Natural killer cell (primary cell): ENCODE results near the gene RUVBL1. TPM values are rescaled to one million over a fixed set of nuclear protein-coding genes. Genes with fewer than 3 reads are reported as not detected.

ENCODE experiments used
- ATAC-seq, 3 donors: fragments of 150-1000 bp in 2 of 3; fragments of 200-7000 bp in 1 of 3; cut with Tn5 transposase; 1 replicate in 1 of 3; 2 replicates in 2 of 3; pipeline ENCODE4 v1.10.0; 2021; ENCODE audit warnings: mild to moderate bottlenecking in 2 of 3, moderate library complexity in 2 of 3
- DNase-seq, 2 donors: peaks; one replicate each; pipeline versions ENCODE4 v3.0.0 to v3.0.0-alpha.2; 2013 to 2021; ENCODE audit warnings: mixed read lengths in 1 of 2
- H3K27ac ChIP-seq: one replicate; pipeline ENCODE4 v1.5.1; 2013; ENCODE audit warnings: mild to moderate bottlenecking, low read length
- H3K27me3 ChIP-seq: one replicate; pipeline ENCODE4 v1.6.1; 2013; ENCODE audit warnings: low read length; ENCODE audit not compliant: control insufficient read depth, insufficient read depth
- H3K36me3 ChIP-seq: one replicate; pipeline ENCODE4 v1.6.1; 2013; ENCODE audit warnings: low read length; ENCODE audit not compliant: control insufficient read depth, insufficient read depth
- H3K4me1 ChIP-seq: one replicate; pipeline ENCODE4 v1.6.1; 2013; ENCODE audit warnings: low read length; ENCODE audit not compliant: control insufficient read depth, insufficient read depth
- H3K4me3 ChIP-seq: one replicate; pipeline ENCODE4 v1.5.1; 2013; ENCODE audit warnings: low read length
- H3K9me3 ChIP-seq: one replicate; pipeline ENCODE4 v1.6.1; 2013; ENCODE audit warnings: low read length; ENCODE audit not compliant: control insufficient read depth, insufficient read depth
- H3K27ac Mint-ChIP-seq, 2 donors: one replicate each; pipeline ENCODE4 v1.8.0; 2022; ENCODE audit warnings: mild to moderate bottlenecking in 2 of 2, mixed read lengths in 2 of 2, moderate library complexity in 1 of 2
- H3K27me3 Mint-ChIP-seq, 2 donors: one replicate each; pipeline ENCODE4 v1.8.0; 2022; ENCODE audit warnings: low read depth in 2 of 2, mixed read lengths in 2 of 2
- H3K36me3 Mint-ChIP-seq: one replicate; pipeline ENCODE4 v1.8.0; 2022; ENCODE audit warnings: mixed read lengths
- H3K4me1 Mint-ChIP-seq, 2 donors: one replicate each; pipeline ENCODE4 v1.8.0; 2022; ENCODE audit warnings: mixed read lengths in 2 of 2
- H3K4me3 Mint-ChIP-seq: one replicate; pipeline ENCODE4 v1.8.0; 2022; ENCODE audit warnings: mild to moderate bottlenecking, moderate library complexity, mixed read lengths
- H3K9me3 Mint-ChIP-seq, 2 donors: one replicate each; pipeline ENCODE4 v1.8.0; 2022; ENCODE audit warnings: mixed read lengths in 2 of 2
- CTCF ChIP-seq: fragments of 200-600 bp; IDR thresholded peaks from one replicate; pipeline ENCODE4 v1.8.0; 2022; ENCODE audit warnings: antibody characterized with exemption
- WGBS: methylation state at CpG from one replicate; pipeline ENCODE4 v1.1.7; 2013; ENCODE audit warnings: missing lambda C conversion rate; ENCODE audit not compliant: insufficient coverage; 5-methylcytosine and 5-hydroxymethylcytosine counted together
- intact Hi-C: fragments of 100-400 bp; cut with micrococcal nuclease; formaldehyde crosslinking; loops from one replicate; pipeline ENCODE4 v1.14.2; 2022
- total RNA-seq, 4 donors: library from RNA; stranded (reverse); fragments of 120-200 nt in 1 of 4; gene quantifications; one replicate each; pipeline versions ENCODE4 v1.2.3 to v1.2.4, GENCODE V29; 2013 to 2022

The RUVBL1 gene
- total RNA-seq, 3 donors from 2014 or later (not counting 1 experiment from before 2014, with no cell fraction given): 11.9 to 18.5 (median 14.1) TPM

DNA sequence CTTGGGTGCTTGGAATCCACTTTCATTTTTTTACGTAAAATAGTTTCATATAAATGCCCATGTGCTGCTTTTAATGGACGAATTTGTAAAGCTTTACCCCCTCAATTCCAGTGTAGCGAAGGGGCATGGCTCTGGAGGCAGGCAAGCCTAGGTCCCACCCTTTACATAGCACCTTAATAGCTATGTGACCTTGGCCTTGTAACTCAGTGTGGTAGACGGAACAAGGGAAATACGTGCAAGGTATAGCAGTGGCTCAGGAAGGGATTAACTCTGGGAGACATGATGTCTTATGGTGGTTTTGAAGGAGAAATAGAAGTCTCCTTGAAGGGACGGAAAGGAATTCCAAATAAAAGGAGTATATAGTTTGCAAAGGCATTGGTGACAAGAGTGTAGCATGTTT lies 70.0 kb downstream of the RUVBL1 start:
- Histone ChIP-seq H3K9me3 (no peaks in the 10 kb centered on the region), H3K4me3 (no peak overlapping the region), H3K4me1 (peaks cover 19% of the 10 kb centered on the region), H3K27ac (no peak overlapping the region), H3K27me3 (no peaks in the 10 kb centered on the region), H3K36me3 (peaks cover 31% of the 10 kb centered on the region)
- H3K27ac Mint-ChIP-seq: peak overlapping the region; percentile 93 to 96
- H3K27me3 Mint-ChIP-seq: no peaks in the 10 kb centered on the region
- ATAC-seq: no peak
- intact Hi-C loops: loop anchor here (5.0 kb wide), 1 partner anchor 99 kb away; the partner anchor contains the start of gene EEFSEC
- TF ChIP-seq CTCF: no peak
- H3K36me3 Mint-ChIP-seq: no peaks in the 10 kb centered on the region
- DNase-seq: no peak
- H3K4me1 Mint-ChIP-seq: peaks cover 45 to 48% of the 10 kb centered on the region in 2 donors
- 89% methylated on average over 6 of the region's 6 CpGs for WGBS
- H3K4me3 Mint-ChIP-seq: peak overlapping the region; percentile 98
- H3K9me3 Mint-ChIP-seq: no peaks in the 10 kb centered on the region

GRCh38 chr3:128052595-128053351 lies 70.8 kb downstream of the RUVBL1 start:
- 3% methylated on average over 32 of the region's 33 CpGs for WGBS
- H3K9me3 Mint-ChIP-seq: no peaks in the 10 kb centered on the region
- H3K4me1 Mint-ChIP-seq: peaks cover 45 to 48% of the 10 kb centered on the region in 2 donors
- intact Hi-C loops: loop anchor here (5.0 kb wide), 1 partner anchor 100 kb away; the partner anchor contains the start of gene EEFSEC
- Histone ChIP-seq H3K4me1 (peaks cover 19% of the 10 kb centered on the region), H3K36me3 (peaks cover 26% of the 10 kb centered on the region), H3K9me3 (no peaks in the 10 kb centered on the region), H3K4me3 (peak overlapping the region; percentile 67), H3K27me3 (no peaks in the 10 kb centered on the region), H3K27ac (peak overlapping the region; percentile 84)
- no peak for TF ChIP-seq CTCF
- DNase-seq: no peak
- ATAC-seq: peak in 2 of 3 donors; percentile 5 to 8
- no peaks in the 10 kb centered on the region for H3K27me3 Mint-ChIP-seq
- H3K27ac Mint-ChIP-seq: peak overlapping the region; percentile 93 to 96
- no peaks in the 10 kb centered on the region for H3K36me3 Mint-ChIP-seq
- peak overlapping the region; percentile 98 for H3K4me3 Mint-ChIP-seq

GRCh38 chr3:128051837-128052594 lies 71.6 kb downstream of the RUVBL1 start, which contains the start of gene SEC61A1:
Gene SEC61A1 (plus strand): TSS chr3:128052437. CDS start chr3:128052553, 116 bp downstream.
- Mint-ChIP-seq H3K27ac (peak within 1 kb of the TSS; percentile 93 to 96), H3K4me1 (peaks cover 45 to 48% of the 10 kb centered on the region in 2 donors), H3K36me3 (no peaks in the 10 kb centered on the region), H3K4me3 (peak within 1 kb of the TSS; percentile 98), H3K27me3 (peaks cover 2 to 4% of the 10 kb centered on the region in 2 donors), H3K9me3 (no peaks in the 10 kb centered on the region)
- H3K27ac ChIP-seq: peak within 1 kb of the TSS; percentile 84
- H3K36me3 ChIP-seq: peaks cover 21% of the 10 kb centered on the region
- H3K27me3 ChIP-seq: no peaks in the 10 kb centered on the region
- no peaks in the 10 kb centered on the region for H3K9me3 ChIP-seq
- peak within 1 kb of the TSS; percentile 98 for H3K4me3 ChIP-seq
- peak; percentile 94 to 96 for DNase-seq
- no peak for TF ChIP-seq CTCF
- WGBS: under 1% methylated on average over 90 of the region's 90 CpGs
- ATAC-seq: peak; percentile 93 to 99 (median 94)
- intact Hi-C loops: loop anchor here (5.0 kb wide), 1 partner anchor 100 kb away; the partner anchor contains the start of gene EEFSEC
- peaks cover 19% of the 10 kb centered on the region for H3K4me1 ChIP-seq
